Measurements from ENCODE around the gene SLC1A7. TPM values are rescaled to one million over a fixed set of nuclear protein-coding genes. Genes with fewer than 3 reads are reported as not detected.
A peak's percentile ranks its signal among the peaks of the same experiment; 100 is the strongest.

SLC1A7 gene
- total RNA-seq, 6 experiments from 2014 or later, result 0.09 TPM; not detected in 5

- H3K4me3 Mint-ChIP-seq, result peak overlapping the region; percentile 65; the same call in 1 of the 2 replicates
Measured at GRCh38 chr1:53063744-53064515, 78.5 kb downstream of the SLC1A7 start.

GRCh38 chr1:53062708-53063591, 79.5 kb downstream of the SLC1A7 start:
- TF ChIP-seq CTCF (IDR thresholded peaks at IDR 0.05), result peak; percentile 25; the same call in 1 of the 2 replicates
- Mint-ChIP-seq H3K4me3 (peak overlapping the region; percentile 80), H3K27ac (no peak overlapping the region), H3K36me3 (ENCODE audit: low read depth) (no peaks in the 10 kb centered on the region), H3K27me3 (ENCODE audit: insufficient read depth) (peaks cover 4% of the 10 kb centered on the region; the same call in 1 of the 2 replicates), H3K9me3 (no peaks in the 10 kb centered on the region), H3K4me1 (ENCODE audit: low read depth) (peaks cover 29% of the 10 kb centered on the region)
- no peak for DNase-seq

More at GRCh38 chr1:53063744-53064515, 78.5 kb downstream of the SLC1A7 start:
- Mint-ChIP-seq H3K36me3 (ENCODE audit: low read depth) (no peaks in the 10 kb centered on the region), H3K27me3 (ENCODE audit: insufficient read depth) (peaks cover 4% of the 10 kb centered on the region; the same call in 1 of the 2 replicates), H3K4me1 (ENCODE audit: low read depth) (peaks cover 28% of the 10 kb centered on the region), H3K9me3 (no peaks in the 10 kb centered on the region), H3K27ac (no peak overlapping the region)
- DNase-seq, result no peak
- TF ChIP-seq CTCF (IDR thresholded peaks at IDR 0.05), result no peak

GRCh38 chr1:53061859-53062707, 80.4 kb downstream of the SLC1A7 start, which contains the start of gene PODN:
Gene PODN (plus strand): TSS chr1:53062213. CDS start chr1:53069856, 7,643 bp downstream.
- Mint-ChIP-seq H3K9me3 (no peaks in the 10 kb centered on the region), H3K27ac (peak within 1 kb of the TSS; percentile 73), H3K27me3 (ENCODE audit: insufficient read depth) (peaks cover 4% of the 10 kb centered on the region; the same call in 1 of the 2 replicates), H3K4me1 (ENCODE audit: low read depth) (peaks cover 37% of the 10 kb centered on the region), H3K4me3 (peak within 1 kb of the TSS; percentile 80), H3K36me3 (ENCODE audit: low read depth) (no peaks in the 10 kb centered on the region)
- no peak for DNase-seq
- TF ChIP-seq CTCF (IDR thresholded peaks at IDR 0.05), result no peak

GRCh38 chr1:53061123-53061858, 81.1 kb downstream of the SLC1A7 start:
- H3K27me3 Mint-ChIP-seq (ENCODE audit: insufficient read depth), result peaks cover 4% of the 10 kb centered on the region; the same call in 1 of the 2 replicates
- peak overlapping the region; percentile 73 for H3K27ac Mint-ChIP-seq
- peak overlapping the region; percentile 72 for H3K4me3 Mint-ChIP-seq
- H3K36me3 Mint-ChIP-seq (ENCODE audit: low read depth), result no peaks in the 10 kb centered on the region
- DNase-seq, result no peak
- H3K4me1 Mint-ChIP-seq (ENCODE audit: low read depth), result peaks cover 36% of the 10 kb centered on the region
- H3K9me3 Mint-ChIP-seq, result no peaks in the 10 kb centered on the region
- TF ChIP-seq CTCF (IDR thresholded peaks at IDR 0.05), result no peak
